ENCODE measurements around the gene AUNIP.
A peak's percentile ranks its signal among the peaks of the same experiment; 100 is the strongest.

Gene AUNIP

DNA sequence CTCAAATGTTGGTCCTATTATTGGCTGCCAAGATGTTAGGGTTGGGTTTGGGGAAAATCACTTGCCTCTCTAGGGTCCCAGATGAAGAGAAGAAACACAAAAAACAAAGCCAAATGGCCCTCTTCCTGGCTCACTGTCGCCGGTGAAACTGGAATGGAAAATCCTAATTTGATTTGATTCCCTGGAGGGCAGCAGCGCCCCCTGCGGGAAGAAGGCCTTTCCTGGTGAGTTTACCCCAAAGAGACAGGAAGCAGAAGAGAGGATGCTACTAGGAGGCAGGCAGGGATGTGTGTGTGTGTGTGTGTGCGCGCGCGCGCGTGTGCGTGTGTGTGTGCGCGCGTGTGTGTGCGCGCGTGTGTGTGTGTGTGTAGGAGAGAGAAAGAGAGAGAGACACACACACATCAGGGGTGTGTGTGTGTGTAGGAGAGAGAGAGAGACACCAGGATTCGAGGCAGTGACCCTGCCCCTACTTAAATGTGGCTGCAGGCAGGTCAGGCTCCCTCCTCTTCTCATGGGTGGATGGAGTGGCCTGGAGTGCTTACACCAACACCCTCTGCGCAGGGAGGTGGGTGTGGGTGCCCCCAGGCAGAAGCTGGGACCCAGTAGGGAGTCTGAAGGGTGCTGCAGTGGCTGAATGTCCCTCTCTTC is 62.3 kb downstream of the AUNIP start (continued):
- TF ChIP-seq, protein P1, sequence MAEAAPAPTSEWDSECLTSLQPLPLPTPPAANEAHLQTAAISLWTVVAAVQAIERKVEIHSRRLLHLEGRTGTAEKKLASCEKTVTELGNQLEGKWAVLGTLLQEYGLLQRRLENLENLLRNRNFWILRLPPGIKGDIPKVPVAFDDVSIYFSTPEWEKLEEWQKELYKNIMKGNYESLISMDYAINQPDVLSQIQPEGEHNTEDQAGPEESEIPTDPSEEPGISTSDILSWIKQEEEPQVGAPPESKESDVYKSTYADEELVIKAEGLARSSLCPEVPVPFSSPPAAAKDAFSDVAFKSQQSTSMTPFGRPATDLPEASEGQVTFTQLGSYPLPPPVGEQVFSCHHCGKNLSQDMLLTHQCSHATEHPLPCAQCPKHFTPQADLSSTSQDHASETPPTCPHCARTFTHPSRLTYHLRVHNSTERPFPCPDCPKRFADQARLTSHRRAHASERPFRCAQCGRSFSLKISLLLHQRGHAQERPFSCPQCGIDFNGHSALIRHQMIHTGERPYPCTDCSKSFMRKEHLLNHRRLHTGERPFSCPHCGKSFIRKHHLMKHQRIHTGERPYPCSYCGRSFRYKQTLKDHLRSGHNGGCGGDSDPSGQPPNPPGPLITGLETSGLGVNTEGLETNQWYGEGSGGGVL (tag by site-specific recombination; IDR thresholded peaks at IDR 0.05): no peak
- TF ChIP-seq TRIM28 (IDR thresholded peaks at IDR 0.05; ENCODE audit: borderline replicate concordance, low read length): peak; percentile 64; the same call in 1 of the 2 replicates
- TF ChIP-seq HOXA7 (CRISPR knock-in tag; IDR thresholded peaks at IDR 0.05; ENCODE audit: borderline replicate concordance): no peak
- TF ChIP-seq SALL2 (tag by site-specific recombination; IDR thresholded peaks at IDR 0.05; ENCODE audit: borderline replicate concordance): no peak
- peak; percentile 72 for TF ChIP-seq SP7 (tag by site-specific recombination; IDR thresholded peaks at IDR 0.05)
- TF ChIP-seq ZNF792 (tag by site-specific recombination; IDR thresholded peaks at IDR 0.05): no peak
- peak; percentile 83; the same call in 1 of the 2 replicates for TF ChIP-seq ZNF2 (tag by site-specific recombination; IDR thresholded peaks at IDR 0.05)
- TF ChIP-seq, protein P2, sequence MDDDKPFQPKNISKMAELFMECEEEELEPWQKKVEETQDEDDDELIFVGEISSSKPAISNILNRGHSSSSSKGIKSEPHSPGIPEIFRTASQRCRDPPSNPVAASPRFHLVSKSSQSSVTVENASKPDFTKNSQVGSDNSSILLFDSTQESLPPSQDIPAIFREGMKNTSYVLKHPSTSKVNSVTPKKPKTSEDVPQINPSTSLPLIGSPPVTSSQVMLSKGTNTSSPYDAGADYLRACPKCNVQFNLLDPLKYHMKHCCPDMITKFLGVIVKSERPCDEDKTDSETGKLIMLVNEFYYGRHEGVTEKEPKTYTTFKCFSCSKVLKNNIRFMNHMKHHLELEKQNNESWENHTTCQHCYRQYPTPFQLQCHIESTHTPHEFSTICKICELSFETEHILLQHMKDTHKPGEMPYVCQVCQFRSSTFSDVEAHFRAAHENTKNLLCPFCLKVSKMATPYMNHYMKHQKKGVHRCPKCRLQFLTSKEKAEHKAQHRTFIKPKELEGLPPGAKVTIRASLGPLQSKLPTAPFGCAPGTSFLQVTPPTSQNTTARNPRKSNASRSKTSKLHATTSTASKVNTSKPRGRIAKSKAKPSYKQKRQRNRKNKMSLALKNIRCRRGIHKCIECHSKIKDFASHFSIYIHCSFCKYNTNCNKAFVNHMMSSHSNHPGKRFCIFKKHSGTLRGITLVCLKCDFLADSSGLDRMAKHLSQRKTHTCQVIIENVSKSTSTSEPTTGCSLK (tag by site-specific recombination; IDR thresholded peaks at IDR 0.05): no peak
- TF ChIP-seq GLIS2 (tag by site-specific recombination; IDR thresholded peaks at IDR 0.05): peak; percentile 46
- TF ChIP-seq ZNF23 (tag by site-specific recombination; IDR thresholded peaks at IDR 0.05; ENCODE audit: borderline replicate concordance): no peak
- TF ChIP-seq ZNF571 (tag by site-specific recombination; IDR thresholded peaks at IDR 0.05): no peak
- TF ChIP-seq SCRT2 (tag by site-specific recombination; IDR thresholded peaks at IDR 0.05): 0 out of 2 replicates have a peak, but pooled peaks have one; percentile 26
- no peak for TF ChIP-seq ZNF624 (tag by site-specific recombination; IDR thresholded peaks at IDR 0.05)
- no peak for TF ChIP-seq ZNF514 (tag by site-specific recombination; IDR thresholded peaks at IDR 0.05)
- TF ChIP-seq ZIC2 (tag by site-specific recombination; IDR thresholded peaks at IDR 0.05): peak; percentile 42; the same call in 1 of the 2 replicates
- TF ChIP-seq, protein P3, sequence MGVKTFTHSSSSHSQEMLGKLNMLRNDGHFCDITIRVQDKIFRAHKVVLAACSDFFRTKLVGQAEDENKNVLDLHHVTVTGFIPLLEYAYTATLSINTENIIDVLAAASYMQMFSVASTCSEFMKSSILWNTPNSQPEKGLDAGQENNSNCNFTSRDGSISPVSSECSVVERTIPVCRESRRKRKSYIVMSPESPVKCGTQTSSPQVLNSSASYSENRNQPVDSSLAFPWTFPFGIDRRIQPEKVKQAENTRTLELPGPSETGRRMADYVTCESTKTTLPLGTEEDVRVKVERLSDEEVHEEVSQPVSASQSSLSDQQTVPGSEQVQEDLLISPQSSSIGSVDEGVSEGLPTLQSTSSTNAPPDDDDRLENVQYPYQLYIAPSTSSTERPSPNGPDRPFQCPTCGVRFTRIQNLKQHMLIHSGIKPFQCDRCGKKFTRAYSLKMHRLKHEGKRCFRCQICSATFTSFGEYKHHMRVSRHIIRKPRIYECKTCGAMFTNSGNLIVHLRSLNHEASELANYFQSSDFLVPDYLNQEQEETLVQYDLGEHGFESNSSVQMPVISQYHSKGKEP (tag by site-specific recombination; IDR thresholded peaks at IDR 0.05): no peak
- TF ChIP-seq ZNF140 (tag by site-specific recombination; IDR thresholded peaks at IDR 0.05): no peak
- TF ChIP-seq ZNF654 (tag by site-specific recombination; IDR thresholded peaks at IDR 0.05; ENCODE audit: low read depth): peak; percentile 83

DNA sequence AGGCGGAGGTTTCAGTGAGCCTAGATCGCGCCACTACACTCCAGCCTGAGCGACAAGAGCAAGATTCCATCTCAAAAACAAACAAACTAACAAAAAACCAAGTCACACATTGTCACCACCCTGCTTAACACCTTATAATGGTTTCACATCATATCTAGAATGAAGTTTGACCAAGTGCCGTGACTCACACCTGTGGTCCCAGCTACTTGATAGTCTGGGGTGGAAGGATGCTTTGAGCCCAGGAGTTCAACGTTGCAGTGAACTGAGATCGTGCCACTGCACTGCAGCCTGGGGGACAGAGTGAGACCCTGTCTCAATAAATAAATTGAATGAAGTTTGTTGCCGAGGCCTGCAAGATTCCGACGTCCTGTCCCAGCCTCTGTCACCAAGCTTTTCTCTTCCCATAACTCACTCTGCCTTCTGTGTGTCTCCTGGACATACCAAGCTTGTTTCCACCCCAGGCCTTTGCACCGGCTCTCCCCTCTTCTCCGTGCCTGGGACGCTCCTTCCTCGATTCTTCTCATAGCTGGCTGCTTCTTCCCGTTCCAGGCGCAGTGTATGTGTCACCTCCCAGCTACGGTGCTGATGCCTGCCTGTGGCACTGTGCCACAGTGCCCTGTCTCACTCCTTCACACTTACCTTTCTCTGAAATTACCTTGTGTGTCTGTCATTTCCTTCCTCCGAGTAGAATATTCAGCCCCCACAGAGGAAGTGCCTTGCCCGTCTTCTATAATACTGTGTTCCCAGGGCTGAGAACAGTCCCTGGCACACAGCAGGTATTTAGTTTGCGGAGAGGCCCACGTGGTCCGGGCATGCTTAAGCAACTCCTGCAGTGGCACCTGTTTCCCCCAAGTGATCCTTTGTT is 63.1 kb downstream of the AUNIP start:
- Histone ChIP-seq H3K9me3 (ENCODE audit: control insufficient read depth, insufficient read depth, low read depth, low read length) (no peaks in the 10 kb centered on the region), H3K27ac (ENCODE audit: extremely low read depth, low read depth, low read length) (no peak overlapping the region), H3K4me3 (ENCODE audit: low read depth, low read length) (no peak overlapping the region), H3K36me3 (ENCODE audit: control insufficient read depth in 2 of 2, insufficient read depth in 1 of 2, low read length in 2 of 2) (peaks cover 0 to under 1% of the 10 kb centered on the region in 2 experiments; a peak in 1 of 3 replicates), H3K4me1 (ENCODE audit: control insufficient read depth, insufficient read depth, low read length) (0 out of 2 replicates have a peak, but pooled peaks cover 2% of the 10 kb centered on the region)
- ChIA-PET POLR2A (no interaction called here), CTCF (interaction anchor here (0.6 to 2.5 kb wide), 13 partner anchors 9 to 249 kb away, joined by 3 to 12 read pairs (median 4); no protein-coding TSS in a partner anchor)
- TF ChIP-seq TCF7L2 (IDR thresholded peaks at IDR 0.05; ENCODE audit: borderline replicate concordance, low read depth, low read length): no peak
- TF ChIP-seq, protein P4, sequence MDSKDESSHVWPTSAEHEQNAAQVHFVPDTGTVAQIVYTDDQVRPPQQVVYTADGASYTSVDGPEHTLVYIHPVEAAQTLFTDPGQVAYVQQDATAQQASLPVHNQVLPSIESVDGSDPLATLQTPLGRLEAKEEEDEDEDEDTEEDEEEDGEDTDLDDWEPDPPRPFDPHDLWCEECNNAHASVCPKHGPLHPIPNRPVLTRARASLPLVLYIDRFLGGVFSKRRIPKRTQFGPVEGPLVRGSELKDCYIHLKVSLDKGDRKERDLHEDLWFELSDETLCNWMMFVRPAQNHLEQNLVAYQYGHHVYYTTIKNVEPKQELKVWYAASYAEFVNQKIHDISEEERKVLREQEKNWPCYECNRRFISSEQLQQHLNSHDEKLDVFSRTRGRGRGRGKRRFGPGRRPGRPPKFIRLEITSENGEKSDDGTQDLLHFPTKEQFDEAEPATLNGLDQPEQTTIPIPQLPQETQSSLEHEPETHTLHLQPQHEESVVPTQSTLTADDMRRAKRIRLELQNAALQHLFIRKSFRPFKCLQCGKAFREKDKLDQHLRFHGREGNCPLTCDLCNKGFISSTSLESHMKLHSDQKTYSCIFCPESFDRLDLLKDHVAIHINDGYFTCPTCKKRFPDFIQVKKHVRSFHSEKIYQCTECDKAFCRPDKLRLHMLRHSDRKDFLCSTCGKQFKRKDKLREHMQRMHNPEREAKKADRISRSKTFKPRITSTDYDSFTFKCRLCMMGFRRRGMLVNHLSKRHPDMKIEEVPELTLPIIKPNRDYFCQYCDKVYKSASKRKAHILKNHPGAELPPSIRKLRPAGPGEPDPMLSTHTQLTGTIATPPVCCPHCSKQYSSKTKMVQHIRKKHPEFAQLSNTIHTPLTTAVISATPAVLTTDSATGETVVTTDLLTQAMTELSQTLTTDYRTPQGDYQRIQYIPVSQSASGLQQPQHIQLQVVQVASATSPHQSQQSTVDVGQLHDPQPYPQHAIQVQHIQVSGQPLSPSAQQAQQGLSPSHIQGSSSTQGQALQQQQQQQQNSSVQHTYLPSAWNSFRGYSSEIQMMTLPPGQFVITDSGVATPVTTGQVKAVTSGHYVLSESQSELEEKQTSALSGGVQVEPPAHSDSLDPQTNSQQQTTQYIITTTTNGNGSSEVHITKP (tag by site-specific recombination; IDR thresholded peaks at IDR 0.05): peak; percentile 85
